PFSK-1 (cell line): ENCODE data around the gene HECTD3.

Source experiments
- FOXP2 ChIP-seq: optimal IDR thresholded peaks from 2 replicates; pipeline ENCODE3; 2011; ENCODE audit warnings: borderline replicate concordance, control low read depth, inconsistent platforms; ENCODE audit not compliant: insufficient read depth; ENCODE audit errors: extremely low read length, extremely low read depth
- POLR2AphosphoS5 ChIP-seq: IDR thresholded peaks from 2 replicates; pipeline ENCODE4 v1.6.1; 2012; ENCODE audit warnings: low read depth, mild to moderate bottlenecking, control low read depth, low read length, moderate library complexity
- REST ChIP-seq, 2 experiments: IDR thresholded peaks; 2 replicates each; pipeline versions ENCODE4 v1.6.1 to v1.8.0; 2011 to 2012; ENCODE audit warnings: low read depth in 2 of 2, low read length in 2 of 2, control low read depth in 1 of 2, inconsistent platforms in 1 of 2, mild to moderate bottlenecking in 1 of 2, moderate library complexity in 1 of 2; ENCODE audit not compliant: insufficient read depth in 1 of 2
- SIN3A ChIP-seq: IDR thresholded peaks from 2 replicates; pipeline ENCODE4 v1.6.1; 2012; ENCODE audit warnings: mild to moderate bottlenecking, low read length, moderate library complexity, borderline replicate concordance; ENCODE audit not compliant: insufficient read depth
- TAF1 ChIP-seq: IDR thresholded peaks from 2 replicates; pipeline ENCODE4 v1.6.1; 2012; ENCODE audit warnings: low read length, control low read depth, borderline replicate concordance; ENCODE audit not compliant: insufficient read depth

- TF ChIP-seq POLR2AphosphoS5 (no peak), SIN3A (no peak), REST (IDR thresholded peaks at IDR 0.05; ENCODE audit: insufficient read depth in 1 of 2, low read depth in 2 of 2, low read length in 2 of 2) (no peak), TAF1 (no peak), FOXP2 (no peak)
These were observed 1.7 kb downstream of the HECTD3 start for GRCh38 chr1:45009296-45009865.
